ENCODE data around the gene TTC28. TPM values are rescaled to one million over a fixed set of nuclear protein-coding genes. Genes with fewer than 3 reads are reported as not detected.

Gene TTC28
- total RNA-seq, 1 experiment from 2014 or later, result 0.12 TPM

GRCh38 chr22:28397306-28397705 lies 282.3 kb downstream of the TTC28 start (continued):
- TF ChIP-seq MAX (IDR thresholded peaks at IDR 0.05), result no peak
- no peak for TF ChIP-seq POLR2A (IDR thresholded peaks at IDR 0.05; ENCODE audit: borderline replicate concordance, extremely low read depth, insufficient read depth, insufficient read length)
- no peak for TF ChIP-seq SRF (IDR thresholded peaks at IDR 0.05; ENCODE audit: low read depth)
- no peak for TF ChIP-seq ELF1 (IDR thresholded peaks at IDR 0.05; ENCODE audit: borderline replicate concordance, low read depth)
- no peak for TF ChIP-seq TCF7L2 (IDR thresholded peaks at IDR 0.05; ENCODE audit: borderline replicate concordance, extremely low read depth, insufficient read depth, insufficient read length)
- no peak for TF ChIP-seq CEBPB (IDR thresholded peaks at IDR 0.05; ENCODE audit: low read depth)
- no peak for TF ChIP-seq POLR2AphosphoS5 (IDR thresholded peaks at IDR 0.05; ENCODE audit: low read depth, low read length)
- no peak for TF ChIP-seq CTCF (IDR thresholded peaks at IDR 0.05 in 2 of 3, conservative IDR thresholded peaks at IDR 0.05 in 1 of 3; ENCODE audit: borderline replicate concordance in 1 of 3, insufficient read depth in 1 of 3, low read depth in 2 of 3, low read length in 2 of 3)
- no peak for TF ChIP-seq EZH2phosphoT487 (IDR thresholded peaks at IDR 0.05; ENCODE audit: borderline replicate concordance)

- no peak overlapping the region for H3K4me2 ChIP-seq (ENCODE audit: low read length)
- no peak overlapping the region for H3K27ac ChIP-seq (ENCODE audit: low read depth, low read length)
- DNase-seq (ENCODE audit: low read depth, low spot score), result no peak
- no peaks in the 10 kb centered on the region for H4K20me1 ChIP-seq (ENCODE audit: insufficient read depth)
- H3K4me3 ChIP-seq (replicated peaks in 1 of 2; ENCODE audit: low read depth in 1 of 2, low read length in 2 of 2), result no peak overlapping the region
- no peaks in the 10 kb centered on the region for H3K9me3 ChIP-seq (ENCODE audit: control insufficient read depth in 1 of 2, insufficient read depth in 1 of 2, low read depth in 1 of 2, low read length in 2 of 2)
- H3K9me2 ChIP-seq (ENCODE audit: insufficient read depth), result no peaks in the 10 kb centered on the region
- BruUV-seq (replicated peaks), result no TSS peak
- no peaks in the 10 kb centered on the region for H3K4me1 ChIP-seq (ENCODE audit: control insufficient read depth in 1 of 2, insufficient read depth in 2 of 2, low read length in 2 of 2)
- no peak overlapping the region for H2AFZ ChIP-seq (ENCODE audit: low read depth, low read length, poor library complexity, severe bottlenecking)
- CTCF ChIA-PET, result no interaction called here
- H3K36me3 ChIP-seq (ENCODE audit: control insufficient read depth in 1 of 2, insufficient read depth in 2 of 2, low read length in 2 of 2), result no peaks in the 10 kb centered on the region
- no peak for ATAC-seq
- H3K9ac ChIP-seq (ENCODE audit: low read length), result no peak overlapping the region
- H3K79me2 ChIP-seq (ENCODE audit: insufficient read depth, low read length), result no peaks in the 10 kb centered on the region
- H3K27me3 ChIP-seq (ENCODE audit: insufficient read depth, low read length), result peaks cover 63% of the 10 kb centered on the region
- RAD21 ChIA-PET (ENCODE audit: low non-redundant PET in 1 of 2, low total read pairs in 2 of 2, uncharacterized antibody in 2 of 2, unreplicated experiment in 2 of 2), result no interaction called here
- intact Hi-C loops (cut with micrococcal nuclease), result no loop called here
- POLR2A ChIA-PET, result no interaction called here
- TF ChIP-seq CTCF (IDR thresholded peaks at IDR 0.05 in 2 of 3, conservative IDR thresholded peaks at IDR 0.05 in 1 of 3; ENCODE audit: borderline replicate concordance in 1 of 3, insufficient read depth in 1 of 3, low read depth in 2 of 3, low read length in 2 of 3) (no peak), RAD21 (IDR thresholded peaks at IDR 0.05; ENCODE audit: low read depth) (no peak), ATF3 (IDR thresholded peaks at IDR 0.05) (no peak), EZH2 (IDR thresholded peaks at IDR 0.05) (no peak), REST (IDR thresholded peaks at IDR 0.05; ENCODE audit: low read depth) (no peak), ELF1 (IDR thresholded peaks at IDR 0.05; ENCODE audit: borderline replicate concordance, low read depth) (no peak), CBX3 (IDR thresholded peaks at IDR 0.05; ENCODE audit: low read depth) (no peak), FOSL1 (IDR thresholded peaks at IDR 0.05; ENCODE audit: low read depth) (no peak), TCF7L2 (IDR thresholded peaks at IDR 0.05; ENCODE audit: borderline replicate concordance, extremely low read depth, insufficient read depth, insufficient read length) (no peak), EGR1 (IDR thresholded peaks at IDR 0.05; ENCODE audit: low read depth) (no peak)
These were observed 283.5 kb downstream of the TTC28 start for GRCh38 chr22:28395920-28396753.
